Skin epidermis (tissue), 12 donors: Measurements from ENCODE around the gene POLQ.
"Not testable (repeated sequence)": the region's sequence is repeated elsewhere in the genome, so short reads cannot be mapped to it uniquely, and the experiment has no call there.

ENCODE experiments used
- H3K27ac ChIP-seq, 21 experiments: fragments of 200-600 bp; sonication (generic) in 11 of 21; one replicate each; pipeline ENCODE4 v1.5.0; 2020; ENCODE audit warnings: mild to moderate bottlenecking in 3 of 21, inconsistent platforms in 2 of 21, moderate library complexity in 2 of 21
- H3K4me3 ChIP-seq, 7 experiments: fragments of 200-600 bp; sonication (generic) in 2 of 7; one replicate each; pipeline ENCODE4 v1.5.0; 2020; ENCODE audit warnings: inconsistent platforms in 2 of 7, mild to moderate bottlenecking in 2 of 7, moderate library complexity in 1 of 7

The POLQ gene

DNA sequence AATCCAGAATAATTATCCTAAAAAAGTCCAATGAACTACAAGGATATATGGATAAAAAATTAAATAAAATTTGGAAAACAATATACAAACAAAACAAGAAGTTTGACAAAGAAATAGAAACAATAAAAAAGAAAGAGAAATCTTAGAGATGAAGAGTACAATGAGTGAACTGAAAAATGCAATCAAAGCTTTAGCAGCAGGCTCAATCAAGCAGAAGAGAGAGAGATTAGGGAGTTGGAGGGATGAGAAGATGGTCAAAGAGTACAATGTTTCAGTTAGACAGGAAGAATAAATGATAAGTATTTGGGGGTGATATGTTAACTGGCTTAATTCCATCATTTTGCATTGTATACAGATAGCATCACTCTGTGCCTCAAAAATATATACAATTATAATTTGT lies 29.9 kb downstream of the POLQ start:
- no peak overlapping the region for H3K27ac ChIP-seq
- H3K4me3 ChIP-seq: no peak overlapping the region

DNA sequence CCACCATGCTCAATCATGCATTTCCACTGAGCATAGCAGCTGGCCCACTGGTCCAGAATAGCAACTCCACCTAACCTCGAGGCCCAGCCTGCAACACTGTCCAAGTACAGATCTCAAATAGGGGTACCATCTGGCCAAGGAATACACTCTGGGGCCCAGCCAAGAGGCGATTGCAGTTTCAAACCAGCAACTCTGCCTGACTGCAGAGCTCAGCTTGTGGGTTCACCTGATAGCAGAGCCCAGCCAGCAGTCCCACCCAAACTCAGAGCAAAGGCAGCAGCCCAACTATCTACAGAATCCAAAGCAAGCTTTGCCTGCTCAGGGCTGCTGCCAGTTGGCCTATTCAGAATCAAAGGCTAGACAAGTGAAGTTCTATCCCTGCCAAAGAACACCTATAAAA lies 30.5 kb downstream of the POLQ start:
- no peak overlapping the region for H3K4me3 ChIP-seq
- H3K27ac ChIP-seq: no peak overlapping the region

DNA sequence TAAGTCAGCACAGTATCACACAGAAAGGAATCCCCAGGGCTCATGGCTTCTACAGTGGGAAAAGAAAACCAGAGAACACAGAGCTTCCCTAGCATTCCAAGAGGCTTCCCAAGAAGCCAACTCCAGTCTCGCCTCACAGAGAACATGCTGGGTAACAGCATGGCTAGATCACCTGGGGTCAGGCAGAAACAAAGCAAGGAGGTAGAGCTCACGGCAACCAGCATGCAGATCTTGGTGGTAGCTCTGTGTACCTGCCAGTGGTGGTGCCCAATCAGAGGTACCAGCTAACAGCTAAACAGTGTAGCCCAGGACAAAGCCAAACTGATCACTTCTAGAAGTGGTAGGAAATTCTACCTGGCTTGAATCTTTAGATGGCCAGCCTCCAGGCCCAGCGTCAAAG lies 31.3 kb downstream of the POLQ start:
- Histone ChIP-seq H3K4me3 (no peak overlapping the region), H3K27ac (no peak overlapping the region)

DNA sequence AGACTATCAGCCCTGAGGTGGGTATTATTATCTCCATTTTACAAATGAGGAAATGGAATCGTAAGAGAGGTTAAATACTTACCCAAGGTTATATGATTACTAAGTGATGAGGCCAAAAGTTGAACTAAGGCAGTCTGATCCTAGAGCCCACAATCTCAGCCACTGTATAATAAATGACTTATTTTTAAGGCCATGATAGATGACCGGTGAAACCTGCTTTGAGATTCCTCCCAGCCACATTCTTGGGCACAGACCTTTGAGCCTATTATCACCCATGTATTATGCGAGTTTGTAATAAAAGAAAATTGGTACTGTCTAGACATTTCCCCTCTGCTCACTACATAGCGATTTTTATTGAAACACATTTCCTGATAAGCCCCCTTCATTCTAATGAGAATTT lies 37.4 kb downstream of the POLQ start:
- H3K27ac ChIP-seq: no peak overlapping the region

DNA sequence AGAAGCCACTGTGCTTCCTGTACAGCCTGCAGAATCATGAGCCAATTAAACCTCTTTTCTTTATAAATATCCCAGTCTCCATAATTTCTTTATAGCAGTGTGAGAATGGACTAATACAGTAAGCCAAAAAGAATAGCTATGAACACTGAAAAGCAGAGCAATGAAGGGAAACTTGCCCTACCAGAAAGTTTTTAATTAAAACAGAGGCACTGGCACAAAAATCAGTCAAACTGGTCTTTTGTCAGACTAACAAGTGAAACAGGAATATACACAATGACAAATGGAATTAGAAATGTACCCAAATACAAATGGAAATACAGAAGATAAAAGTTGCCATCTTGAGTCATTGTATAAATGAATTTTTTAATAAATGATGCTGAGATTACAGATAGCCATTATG lies 40.5 kb downstream of the POLQ start:
- Histone ChIP-seq H3K27ac (no peak overlapping the region), H3K4me3 (no peak overlapping the region)

More for the DNA sequence above, 37.4 kb downstream of the POLQ start:
- no peak overlapping the region for H3K4me3 ChIP-seq

DNA sequence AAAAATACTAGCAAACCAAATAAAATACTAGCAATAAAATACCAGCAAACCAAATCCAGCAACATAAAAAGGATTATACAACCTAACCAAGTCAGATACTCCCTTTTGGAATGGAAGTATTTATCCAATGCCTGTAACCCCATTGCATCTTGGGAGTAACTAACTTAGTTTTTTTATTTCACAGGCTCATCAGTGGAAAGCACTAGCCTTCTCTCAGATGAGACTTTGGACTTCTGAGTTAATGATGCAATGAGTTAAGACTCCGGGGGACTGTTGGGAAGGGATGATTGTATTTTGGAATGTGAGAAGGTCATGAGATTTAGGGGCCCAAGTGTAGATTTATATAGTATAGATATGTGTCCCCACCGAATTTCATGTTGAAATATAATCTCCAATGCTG lies 41.2 kb downstream of the POLQ start:
- Histone ChIP-seq H3K27ac (no peak overlapping the region), H3K4me3 (no peak overlapping the region)

DNA sequence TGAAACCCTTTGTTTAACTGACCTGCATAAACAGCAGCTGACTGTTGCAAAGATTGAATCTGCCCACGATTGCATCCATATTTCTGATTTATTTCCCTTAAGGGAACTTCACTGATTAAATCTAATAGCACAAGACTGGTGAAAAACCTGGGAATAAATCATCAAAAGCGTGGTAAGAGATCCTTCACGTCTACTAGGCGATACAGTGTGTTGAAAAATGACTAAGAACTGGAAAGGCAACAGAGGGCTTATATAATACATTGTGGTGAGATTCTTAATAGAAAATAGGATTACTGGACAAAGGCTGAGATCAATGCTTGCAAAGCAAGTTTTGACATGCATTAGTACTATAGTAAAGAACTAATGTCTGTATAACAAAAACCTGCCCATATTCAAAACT lies 49.0 kb downstream of the POLQ start:
- Histone ChIP-seq H3K27ac (no peak overlapping the region), H3K4me3 (no peak overlapping the region)

DNA sequence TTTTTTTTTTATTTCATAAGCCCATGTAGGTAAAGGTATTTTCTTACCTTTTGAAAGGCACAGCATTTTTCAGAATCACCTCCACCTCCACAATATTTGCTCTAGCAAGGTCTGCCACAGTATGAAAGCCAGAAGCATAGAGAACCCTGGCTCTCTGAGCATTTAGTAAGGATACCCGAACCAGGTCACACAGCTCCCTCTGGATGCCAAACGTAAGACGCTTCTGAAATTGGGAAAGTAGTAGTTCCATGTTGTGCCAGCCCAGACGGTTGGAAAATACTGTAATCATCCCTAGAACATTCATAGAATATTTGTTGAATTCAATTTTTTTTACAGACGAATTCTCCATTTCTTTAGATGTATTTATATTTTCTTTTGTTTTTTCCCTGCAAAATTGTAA lies 52.4 kb downstream of the POLQ start:
- Histone ChIP-seq H3K27ac (no peak overlapping the region), H3K4me3 (no peak overlapping the region)

DNA sequence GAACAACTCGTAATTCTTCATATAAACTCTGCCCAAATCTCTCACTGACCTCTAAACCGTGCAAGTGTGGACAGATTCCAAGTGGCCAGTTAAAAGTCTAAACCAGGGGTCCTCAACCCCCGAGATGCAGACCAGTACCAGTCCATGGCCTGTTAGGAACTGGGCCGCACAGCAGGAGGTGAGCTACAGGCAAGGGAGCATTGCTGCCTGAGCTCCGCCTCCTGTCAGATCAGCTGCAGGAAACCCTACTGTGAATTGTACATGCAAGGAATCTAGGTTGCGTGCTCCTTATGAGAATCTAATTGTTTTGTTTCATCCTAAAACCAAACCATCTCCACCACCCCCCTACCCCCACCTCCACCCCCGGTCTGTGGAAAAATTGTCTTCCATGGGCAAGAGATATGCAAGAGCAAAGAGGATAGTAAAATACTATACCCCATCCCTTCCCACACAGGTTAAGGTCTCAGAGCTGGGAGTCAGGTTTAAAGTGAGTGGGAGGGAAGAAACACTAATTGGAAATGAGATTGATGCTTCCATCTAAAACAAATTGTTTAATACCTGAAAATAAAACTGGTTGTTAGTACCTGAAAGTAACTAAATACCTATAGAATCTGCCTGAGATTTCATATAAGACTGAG lies 54.0 kb downstream of the POLQ start:
- no peak overlapping the region for H3K4me3 ChIP-seq
- no peak overlapping the region for H3K27ac ChIP-seq

DNA sequence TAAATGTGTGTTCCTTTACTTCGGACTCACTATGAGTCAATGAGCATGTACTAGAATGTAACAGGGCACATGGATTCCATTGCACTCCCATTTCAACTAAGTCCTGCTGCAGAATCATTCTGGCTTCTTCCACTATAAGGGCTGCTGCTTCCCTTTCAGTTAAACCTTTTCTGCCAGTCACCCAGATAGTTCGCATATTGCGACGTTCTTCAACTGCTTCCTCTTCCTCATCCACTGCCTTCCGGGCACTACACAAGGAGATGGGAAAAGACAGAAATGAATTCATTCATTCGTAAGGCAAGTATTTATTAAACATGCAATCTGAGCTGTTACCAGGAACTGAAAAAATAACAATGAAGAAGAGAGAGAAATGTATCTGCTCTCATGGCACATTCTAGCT lies 55.6 kb downstream of the POLQ start:
- Histone ChIP-seq H3K4me3 (no peak overlapping the region), H3K27ac (no peak overlapping the region)

DNA sequence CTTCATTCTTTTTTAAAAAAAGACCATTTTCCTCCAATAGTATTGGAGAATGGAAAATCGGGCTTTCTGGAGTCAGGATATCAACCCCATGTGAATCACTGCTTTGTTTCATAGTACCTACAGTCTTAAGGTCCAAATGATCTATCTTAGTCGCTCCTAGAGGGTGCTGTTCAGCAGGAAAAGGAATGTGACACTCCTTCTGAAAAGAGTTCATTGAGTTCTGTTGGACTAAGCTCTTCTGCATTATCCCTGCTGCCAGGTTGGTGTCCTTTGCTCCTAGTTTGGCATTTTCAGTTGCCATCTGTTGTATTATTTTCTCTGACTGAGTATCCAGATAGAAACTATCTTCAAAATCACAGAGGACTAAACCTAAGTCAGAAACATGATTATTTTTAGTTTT lies 57.2 kb downstream of the POLQ start:
- Histone ChIP-seq H3K4me3 (no peak overlapping the region), H3K27ac (no peak overlapping the region)

DNA sequence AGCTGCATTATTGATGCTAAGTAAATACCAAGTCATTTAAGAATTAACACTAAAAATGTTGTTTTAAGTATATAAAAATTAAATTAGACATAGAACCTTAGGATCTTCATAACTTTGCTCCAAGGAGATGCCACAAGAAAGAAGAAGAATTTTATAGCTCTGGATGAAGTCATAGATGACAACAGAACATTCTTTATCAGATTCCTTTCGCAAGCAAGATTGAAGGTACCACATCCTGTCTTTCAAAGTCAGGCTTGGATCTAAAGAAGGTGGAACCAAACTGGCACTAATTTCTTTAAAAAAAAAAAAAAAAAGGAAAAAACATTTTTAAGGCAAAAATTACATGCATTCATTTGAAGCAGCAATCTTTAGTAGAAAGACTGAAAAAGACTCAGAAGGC lies 62.5 kb downstream of the POLQ start:
- H3K27ac ChIP-seq: no peak overlapping the region
- no peak overlapping the region for H3K4me3 ChIP-seq

DNA sequence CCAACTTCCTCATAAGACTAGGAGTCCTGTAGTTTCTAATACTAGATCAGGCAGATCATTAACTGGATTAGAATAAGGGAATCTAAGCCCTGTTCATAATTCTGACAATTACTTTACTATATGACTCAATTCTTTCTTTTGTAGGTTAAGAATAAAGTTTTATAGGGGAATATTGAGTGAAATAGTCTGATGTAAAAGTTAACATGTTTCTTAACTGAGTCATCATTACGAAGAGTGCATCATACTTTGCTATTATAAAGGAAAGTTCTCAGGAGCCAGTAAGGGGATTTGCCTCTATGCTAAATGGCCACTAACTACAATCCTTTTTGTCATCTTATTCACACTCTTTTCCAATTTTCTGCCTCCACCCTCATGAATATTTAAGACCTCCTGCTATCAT lies 63.1 kb downstream of the POLQ start:
- H3K27ac ChIP-seq: no peak overlapping the region
- no peak overlapping the region for H3K4me3 ChIP-seq

DNA sequence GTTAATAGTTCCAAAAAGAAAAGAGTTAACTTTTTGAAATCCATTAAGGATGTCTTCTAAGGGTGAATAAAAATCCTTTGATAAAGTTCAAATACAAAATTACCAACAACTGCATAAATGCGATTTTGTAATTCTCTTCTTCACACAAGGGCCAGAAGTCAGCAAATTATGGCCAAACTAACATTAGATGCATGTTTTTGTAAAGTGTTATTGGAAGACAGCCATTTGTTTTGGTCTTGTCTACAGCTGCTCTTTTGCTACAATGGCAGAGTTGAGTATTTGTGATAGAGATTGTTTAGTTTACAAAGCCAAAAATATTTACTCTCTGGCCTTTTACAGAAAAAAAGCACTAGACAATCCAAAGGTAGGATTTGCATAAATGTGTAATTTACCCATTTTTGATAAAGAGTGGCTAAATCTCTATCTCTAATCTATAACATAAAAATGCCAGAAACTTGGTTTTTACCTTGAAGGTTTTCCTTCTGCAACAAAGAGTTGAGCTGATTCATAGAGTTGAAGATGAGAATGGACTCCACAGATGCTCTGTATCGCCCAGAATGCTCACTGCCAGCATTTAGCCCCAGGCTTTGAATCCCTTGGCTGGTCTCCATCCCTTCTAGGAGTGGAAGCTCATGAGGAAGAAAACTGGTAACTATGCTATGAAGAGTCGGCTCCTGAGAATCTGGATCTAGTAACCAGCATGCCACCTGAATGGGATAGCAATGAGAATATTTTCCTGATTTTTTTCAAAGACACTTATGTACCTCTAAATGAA lies 64.5 kb downstream of the POLQ start:
- Histone ChIP-seq H3K27ac (no peak overlapping the region), H3K4me3 (no peak overlapping the region)

DNA sequence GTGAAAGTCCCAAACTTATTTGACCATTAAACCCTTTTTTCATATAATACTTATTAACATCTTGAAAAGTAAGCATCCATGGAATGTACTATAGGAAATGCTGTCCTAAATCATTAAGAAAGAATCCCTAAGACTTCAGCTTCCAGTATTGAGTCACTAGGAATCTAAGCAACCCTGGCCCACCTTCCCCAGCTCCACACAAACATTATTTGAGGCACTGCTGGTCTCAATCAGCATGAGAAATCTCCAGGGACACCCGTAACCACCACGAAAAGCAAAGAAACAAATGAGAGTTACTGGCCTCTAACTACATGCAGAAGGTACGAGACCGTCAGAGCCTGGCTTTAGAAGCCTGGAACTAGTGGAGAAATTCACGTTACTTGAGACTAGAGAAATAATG lies 68.2 kb downstream of the POLQ start:
- H3K4me3 ChIP-seq: no peak overlapping the region
- H3K27ac ChIP-seq: no peak overlapping the region

DNA sequence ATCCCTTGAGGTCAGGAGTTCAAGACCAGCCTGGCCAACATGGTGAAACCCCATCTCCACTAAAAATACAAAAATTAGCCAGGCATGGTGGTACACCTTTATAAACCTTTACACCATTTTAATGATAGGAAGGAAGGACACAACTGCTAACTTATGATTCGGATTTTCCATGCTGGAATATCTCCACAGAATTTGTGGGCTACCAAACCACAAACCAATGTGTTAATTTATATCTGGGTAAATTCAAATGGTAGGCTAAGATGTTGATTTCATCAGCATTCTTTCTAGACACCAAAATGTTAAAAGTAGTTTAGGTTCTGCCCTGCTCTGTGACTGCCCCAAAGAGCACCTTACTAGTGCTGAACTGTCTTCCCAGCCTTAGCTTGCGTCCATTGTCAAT lies 72.8 kb downstream of the POLQ start:
- H3K4me3 ChIP-seq: no peak overlapping the region
- H3K27ac ChIP-seq: no peak overlapping the region

DNA sequence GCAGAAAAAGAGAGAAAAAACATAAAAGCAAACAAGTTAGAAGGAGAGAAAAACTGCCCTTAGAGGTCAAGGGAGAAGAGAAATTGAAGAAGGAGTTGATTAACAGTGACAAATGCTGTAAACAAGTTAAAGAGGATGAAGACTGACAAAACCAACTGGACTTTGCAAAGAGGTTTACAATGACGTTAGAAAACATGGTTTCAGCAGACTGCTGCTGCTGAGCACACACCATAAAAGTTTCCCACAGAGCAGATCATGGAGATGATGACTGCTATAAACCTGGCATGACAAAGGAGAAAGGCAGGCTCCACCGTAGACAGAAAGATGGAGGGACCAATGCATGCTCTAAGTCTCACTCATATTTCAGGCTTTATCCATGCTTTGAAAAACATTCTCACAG lies 78.7 kb downstream of the POLQ start:
- Histone ChIP-seq H3K27ac (no peak overlapping the region), H3K4me3 (no peak overlapping the region)

DNA sequence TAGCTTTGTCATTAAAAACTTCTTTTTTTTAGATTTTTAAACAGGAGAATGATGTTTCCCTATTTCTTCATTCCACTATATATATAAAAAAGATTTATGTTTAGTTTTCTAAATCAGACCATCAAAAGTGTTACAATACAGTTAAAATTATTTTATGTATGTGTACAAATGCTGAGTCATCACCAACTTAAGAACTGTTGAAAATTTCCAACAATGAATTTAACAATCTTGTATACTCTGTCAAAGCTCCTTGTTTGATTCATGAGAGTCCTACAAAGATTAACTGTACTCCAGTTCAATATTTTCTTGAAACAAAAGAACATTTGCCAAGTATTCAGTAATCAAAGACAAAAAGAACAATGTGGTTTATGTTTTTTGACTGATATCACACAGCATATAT lies 82.0 kb downstream of the POLQ start:
- H3K27ac ChIP-seq: no peak overlapping the region
- no peak overlapping the region for H3K4me3 ChIP-seq

DNA sequence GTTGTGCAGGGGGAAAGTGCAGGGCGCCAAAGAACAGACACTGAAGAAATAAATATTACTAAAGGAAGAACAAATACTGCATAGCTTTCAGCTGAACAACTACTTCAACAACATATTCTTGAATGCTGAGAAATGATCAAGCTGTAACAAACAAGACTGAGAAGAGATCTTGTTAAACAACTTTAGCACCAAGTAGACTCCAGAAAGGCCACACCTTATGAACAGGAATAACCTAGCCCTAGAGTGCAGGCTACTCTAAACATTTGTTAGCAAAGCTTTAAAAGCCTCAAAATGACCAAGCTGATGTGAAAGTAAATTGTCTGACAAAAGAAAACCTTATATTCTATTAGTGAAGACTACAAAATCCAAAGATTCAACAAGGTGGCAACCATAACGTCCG lies 83.2 kb downstream of the POLQ start:
- H3K27ac ChIP-seq: no peak overlapping the region
- H3K4me3 ChIP-seq: no peak overlapping the region

DNA sequence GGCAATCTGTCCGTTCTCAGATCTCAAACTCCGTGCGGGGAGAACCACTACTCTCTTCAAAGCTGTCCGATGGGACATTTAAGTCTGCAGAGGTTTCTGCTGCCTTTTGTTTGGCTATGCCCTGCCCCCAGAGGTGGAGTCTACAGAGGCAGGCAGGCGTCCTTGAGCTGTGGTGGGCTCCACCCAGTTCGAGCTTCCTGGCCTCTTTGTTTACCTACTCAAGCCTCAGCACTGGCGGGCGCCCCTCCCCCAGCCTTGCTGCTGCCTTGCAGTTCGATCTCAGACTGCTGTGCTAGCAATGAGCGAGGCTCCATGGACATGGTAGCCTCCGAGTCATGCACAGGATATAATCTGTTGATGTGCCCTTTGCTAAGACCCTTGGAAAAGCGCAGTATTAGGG lies 94.0 kb downstream of the POLQ start:
- H3K27ac ChIP-seq, H3K4me3 ChIP-seq: not testable (repeated sequence)

DNA sequence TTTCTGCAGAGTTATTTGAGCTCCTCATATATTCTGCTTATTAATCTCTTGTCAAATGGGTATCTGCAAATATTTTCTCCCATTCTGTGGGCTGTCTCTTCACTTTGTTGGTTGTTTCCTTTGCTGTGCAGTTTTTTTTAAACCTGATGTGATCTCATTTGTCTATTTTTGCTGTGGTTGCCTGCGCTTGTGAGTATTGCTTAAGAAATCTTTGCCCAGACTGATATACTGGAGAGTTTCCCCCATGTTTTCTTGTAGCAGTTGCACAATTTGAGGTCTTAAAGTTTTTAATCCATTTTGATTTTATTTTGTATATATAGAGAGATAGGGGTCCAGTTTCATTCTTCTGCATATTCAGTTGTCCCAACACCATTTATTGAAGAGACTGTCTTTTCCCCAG lies 102.3 kb downstream of the POLQ start:
- H3K27ac ChIP-seq: no peak overlapping the region
- no peak overlapping the region for H3K4me3 ChIP-seq

DNA sequence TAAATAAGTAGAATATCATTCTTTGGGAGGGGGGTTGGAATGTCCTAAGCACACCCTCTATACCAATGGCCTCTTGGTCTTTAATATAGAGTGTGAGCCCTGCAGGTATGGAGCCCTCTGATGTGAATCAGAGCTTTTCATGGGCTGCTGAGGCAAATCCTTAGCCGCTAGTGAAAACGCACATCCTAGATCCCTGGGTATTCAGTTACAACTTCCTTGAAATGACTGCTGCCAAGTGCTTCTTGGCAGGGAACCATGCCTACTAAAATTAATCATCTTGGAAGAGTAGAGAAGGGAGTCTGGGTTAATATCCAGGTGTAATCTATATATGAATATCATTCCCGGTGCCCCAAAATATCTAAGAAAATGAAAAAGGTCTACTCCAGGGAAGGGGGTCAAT lies 109.1 kb downstream of the POLQ start:
- Histone ChIP-seq H3K27ac (no peak overlapping the region), H3K4me3 (no peak overlapping the region)
